ENCODE results near the gene ARHGAP10. TPM values are rescaled to one million over a fixed set of nuclear protein-coding genes. Genes with fewer than 3 reads are reported as not detected.
A peak's percentile ranks its signal among the peaks of the same experiment; 100 is the strongest.

ARHGAP10 gene
- total RNA-seq, 1 experiment from 2014 or later, result 11.7 TPM

- DNase-seq (ENCODE audit: low read depth, low spot score), result no peak
- H3K9me3 ChIP-seq (ENCODE audit: control insufficient read depth, insufficient read depth, low read depth, low read length), result no peaks in the 10 kb centered on the region
- no peaks in the 10 kb centered on the region for H3K36me3 ChIP-seq (ENCODE audit: control insufficient read depth, insufficient read depth, low read length)
- no peaks in the 10 kb centered on the region for H3K27me3 ChIP-seq (ENCODE audit: control insufficient read depth, insufficient read depth, low read length)
- no peak overlapping the region for H3K4me3 ChIP-seq (ENCODE audit: low read depth in 2 of 2, low read length in 2 of 2)
- BruUV-seq (replicated peaks), result no TSS peak
- ChIA-PET CTCF (interaction anchor here (0.6 to 1.4 kb wide), 3 partner anchors 127 to 157 kb away, joined by 4 to 7 read pairs (median 5); no protein-coding TSS in a partner anchor), POLR2A (interaction anchor here (0.6 kb wide), 1 partner anchor 45 kb away, joined by 3 read pairs; no protein-coding TSS in a partner anchor)
- no peak for TF ChIP-seq SIN3A (IDR thresholded peaks at IDR 0.05; ENCODE audit: borderline replicate concordance, insufficient read depth, low read depth, low read length)
- TF ChIP-seq POLR2AphosphoS5 (IDR thresholded peaks at IDR 0.05; ENCODE audit: low read depth, low read length), result no peak
- TF ChIP-seq, protein P1, sequence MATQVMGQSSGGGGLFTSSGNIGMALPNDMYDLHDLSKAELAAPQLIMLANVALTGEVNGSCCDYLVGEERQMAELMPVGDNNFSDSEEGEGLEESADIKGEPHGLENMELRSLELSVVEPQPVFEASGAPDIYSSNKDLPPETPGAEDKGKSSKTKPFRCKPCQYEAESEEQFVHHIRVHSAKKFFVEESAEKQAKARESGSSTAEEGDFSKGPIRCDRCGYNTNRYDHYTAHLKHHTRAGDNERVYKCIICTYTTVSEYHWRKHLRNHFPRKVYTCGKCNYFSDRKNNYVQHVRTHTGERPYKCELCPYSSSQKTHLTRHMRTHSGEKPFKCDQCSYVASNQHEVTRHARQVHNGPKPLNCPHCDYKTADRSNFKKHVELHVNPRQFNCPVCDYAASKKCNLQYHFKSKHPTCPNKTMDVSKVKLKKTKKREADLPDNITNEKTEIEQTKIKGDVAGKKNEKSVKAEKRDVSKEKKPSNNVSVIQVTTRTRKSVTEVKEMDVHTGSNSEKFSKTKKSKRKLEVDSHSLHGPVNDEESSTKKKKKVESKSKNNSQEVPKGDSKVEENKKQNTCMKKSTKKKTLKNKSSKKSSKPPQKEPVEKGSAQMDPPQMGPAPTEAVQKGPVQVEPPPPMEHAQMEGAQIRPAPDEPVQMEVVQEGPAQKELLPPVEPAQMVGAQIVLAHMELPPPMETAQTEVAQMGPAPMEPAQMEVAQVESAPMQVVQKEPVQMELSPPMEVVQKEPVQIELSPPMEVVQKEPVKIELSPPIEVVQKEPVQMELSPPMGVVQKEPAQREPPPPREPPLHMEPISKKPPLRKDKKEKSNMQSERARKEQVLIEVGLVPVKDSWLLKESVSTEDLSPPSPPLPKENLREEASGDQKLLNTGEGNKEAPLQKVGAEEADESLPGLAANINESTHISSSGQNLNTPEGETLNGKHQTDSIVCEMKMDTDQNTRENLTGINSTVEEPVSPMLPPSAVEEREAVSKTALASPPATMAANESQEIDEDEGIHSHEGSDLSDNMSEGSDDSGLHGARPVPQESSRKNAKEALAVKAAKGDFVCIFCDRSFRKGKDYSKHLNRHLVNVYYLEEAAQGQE (IDR thresholded peaks at IDR 0.05; ENCODE audit: insufficient read depth in 1 of 2, low read depth in 2 of 2, low read length in 1 of 2), result no peak
- ATAC-seq, result 0 out of 2 replicates have a peak, but pooled peaks have one; percentile 49
- in situ Hi-C loops (cut with HindIII; ENCODE audit: low pct_unique_long_range_greater_than_20kb, low sequenced_read_pairs), result no loop called here
- intact Hi-C loops (cut with micrococcal nuclease; ENCODE audit: unreplicated experiment), result loop anchor here (1.0 kb wide), 1 partner anchor 17 kb away; no protein-coding TSS in a partner anchor
- no peak overlapping the region for H3K27ac ChIP-seq (ENCODE audit: low read length)
- H3K4me1 ChIP-seq (ENCODE audit: control insufficient read depth, insufficient read depth, low read length), result no peaks in the 10 kb centered on the region
These were observed 21.9 kb upstream of the ARHGAP10 start for GRCh38 chr4:147709999-147710398.

- no TSS peak for BruUV-seq (replicated peaks)
- TF ChIP-seq TCF7L2 (IDR thresholded peaks at IDR 0.05; ENCODE audit: low read depth, low read length) (no peak), SIN3A (IDR thresholded peaks at IDR 0.05; ENCODE audit: borderline replicate concordance, insufficient read depth, low read depth, low read length) (no peak), POLR2AphosphoS5 (IDR thresholded peaks at IDR 0.05; ENCODE audit: low read depth, low read length) (no peak)
- TF ChIP-seq, protein P1 (IDR thresholded peaks at IDR 0.05; ENCODE audit: insufficient read depth in 1 of 2, low read depth in 2 of 2, low read length in 1 of 2), result no peak
- TF ChIP-seq, protein P2, sequence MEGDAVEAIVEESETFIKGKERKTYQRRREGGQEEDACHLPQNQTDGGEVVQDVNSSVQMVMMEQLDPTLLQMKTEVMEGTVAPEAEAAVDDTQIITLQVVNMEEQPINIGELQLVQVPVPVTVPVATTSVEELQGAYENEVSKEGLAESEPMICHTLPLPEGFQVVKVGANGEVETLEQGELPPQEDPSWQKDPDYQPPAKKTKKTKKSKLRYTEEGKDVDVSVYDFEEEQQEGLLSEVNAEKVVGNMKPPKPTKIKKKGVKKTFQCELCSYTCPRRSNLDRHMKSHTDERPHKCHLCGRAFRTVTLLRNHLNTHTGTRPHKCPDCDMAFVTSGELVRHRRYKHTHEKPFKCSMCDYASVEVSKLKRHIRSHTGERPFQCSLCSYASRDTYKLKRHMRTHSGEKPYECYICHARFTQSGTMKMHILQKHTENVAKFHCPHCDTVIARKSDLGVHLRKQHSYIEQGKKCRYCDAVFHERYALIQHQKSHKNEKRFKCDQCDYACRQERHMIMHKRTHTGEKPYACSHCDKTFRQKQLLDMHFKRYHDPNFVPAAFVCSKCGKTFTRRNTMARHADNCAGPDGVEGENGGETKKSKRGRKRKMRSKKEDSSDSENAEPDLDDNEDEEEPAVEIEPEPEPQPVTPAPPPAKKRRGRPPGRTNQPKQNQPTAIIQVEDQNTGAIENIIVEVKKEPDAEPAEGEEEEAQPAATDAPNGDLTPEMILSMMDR (IDR thresholded peaks at IDR 0.05), result no peak
- POLR2A ChIA-PET, result no interaction called here
- Histone ChIP-seq H3K36me3 (ENCODE audit: control insufficient read depth, insufficient read depth, low read length) (no peaks in the 10 kb centered on the region; the same call in 1 of the 2 replicates), H3K27ac (ENCODE audit: low read length) (no peak overlapping the region), H3K27me3 (ENCODE audit: control insufficient read depth, insufficient read depth, low read length) (no peaks in the 10 kb centered on the region), H3K9me3 (ENCODE audit: control insufficient read depth, insufficient read depth, low read depth, low read length) (no peaks in the 10 kb centered on the region), H3K4me1 (ENCODE audit: control insufficient read depth, insufficient read depth, low read length) (no peaks in the 10 kb centered on the region), H3K4me3 (ENCODE audit: low read depth in 2 of 2, low read length in 2 of 2) (no peak overlapping the region)
- ATAC-seq (no peak), DNase-seq (ENCODE audit: low read depth, low spot score) (peak; percentile 65)
- CTCF ChIA-PET, result interaction anchor here (0.6 to 1.3 kb wide), 2 partner anchors 9 to 152 kb away, joined by 3 to 6 read pairs; no protein-coding TSS in a partner anchor
- intact Hi-C loops (cut with micrococcal nuclease; ENCODE audit: unreplicated experiment) (no loop called here), in situ Hi-C loops (cut with HindIII; ENCODE audit: low pct_unique_long_range_greater_than_20kb, low sequenced_read_pairs) (no loop called here)
These were observed 17.1 kb upstream of the ARHGAP10 start for GRCh38 chr4:147714575-147715401.

All from Panc1 (cell line).